HG02610 (cell line): ENCODE results near the gene VPS33A.

Experiments used
- ATAC-seq: cut with Tn5 transposase; IDR thresholded peaks from one replicate; pipeline ENCODE4 v1.9.1; 2021; ENCODE audit warnings: mild to moderate bottlenecking, moderate library complexity; ENCODE audit not compliant: unreplicated experiment

Gene VPS33A

DNA sequence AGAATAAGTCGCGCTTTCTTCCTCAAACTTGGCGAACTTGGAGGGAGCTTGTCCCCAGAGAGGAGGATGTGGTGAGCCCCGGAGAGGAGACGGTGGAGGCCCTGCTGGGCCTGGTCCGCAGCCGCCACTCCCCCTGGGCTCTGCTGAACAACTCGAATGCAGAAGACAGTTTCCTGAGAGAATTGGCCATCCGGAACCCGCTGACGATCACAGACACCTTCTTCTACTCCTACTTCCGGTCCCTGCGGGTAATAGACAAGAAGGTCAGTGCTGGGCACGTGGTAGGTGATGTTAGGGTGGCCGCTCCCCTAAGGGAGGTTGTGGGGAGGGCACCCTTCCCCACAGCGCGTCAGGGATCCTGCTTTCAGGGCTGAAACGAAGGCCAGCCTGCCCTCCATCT, 81.8 kb downstream of the VPS33A start:
- ATAC-seq, result no peak

DNA sequence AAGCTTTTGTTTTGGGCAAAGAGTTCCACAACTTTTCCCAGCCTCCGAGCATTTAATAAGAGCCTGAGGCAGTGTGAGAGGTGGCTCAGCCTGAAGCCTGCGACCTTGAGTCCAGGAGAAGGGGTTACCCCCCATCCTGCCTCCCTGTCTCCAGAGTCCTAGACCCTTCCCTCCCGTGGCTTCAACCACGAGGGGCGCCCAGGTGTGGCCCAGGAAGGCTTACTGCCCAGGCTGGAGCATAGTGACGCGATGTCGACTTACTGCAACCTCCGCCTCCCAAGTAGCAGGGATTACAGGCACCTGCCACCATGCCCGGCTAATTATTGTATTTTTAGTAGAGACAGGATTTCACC, 82.7 kb downstream of the VPS33A start:
- no peak for ATAC-seq

DNA sequence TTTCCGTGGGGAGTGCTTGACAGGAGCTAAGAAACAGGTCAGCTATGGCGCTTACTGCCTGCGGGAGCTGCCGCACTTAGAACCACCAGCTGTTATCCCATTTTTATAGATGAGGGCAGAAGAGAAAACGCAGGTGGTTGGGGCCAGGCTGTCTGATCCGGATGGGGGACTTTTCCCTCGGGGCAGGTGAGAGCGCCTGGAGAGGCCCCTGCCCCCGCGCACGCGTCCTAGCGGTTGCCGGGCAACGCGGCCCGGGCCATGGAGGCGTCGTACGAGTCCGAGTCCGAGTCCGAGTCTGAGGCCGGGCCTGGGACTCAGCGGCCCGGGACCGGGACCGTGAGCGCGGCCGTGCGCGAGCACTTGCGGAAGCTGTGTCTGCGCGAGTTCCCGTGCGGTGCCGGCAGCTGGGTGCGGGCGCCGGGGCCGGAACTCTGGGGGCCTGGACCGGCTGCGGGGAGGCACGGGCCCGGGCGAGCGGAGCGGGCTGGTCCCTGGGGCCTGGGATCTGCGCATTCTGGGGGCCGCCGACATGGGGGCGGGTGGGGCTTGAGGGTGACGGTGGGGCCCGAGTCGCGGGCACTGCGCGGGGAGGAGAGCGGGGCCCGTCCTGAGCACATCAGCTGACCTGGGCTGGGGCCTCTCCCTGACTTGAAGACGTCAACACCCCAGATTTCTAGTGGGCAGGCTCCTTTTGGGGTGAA, 83.3 kb downstream of the VPS33A start, which contains the start of gene LRRC43:
Gene LRRC43 (plus strand): TSS at position 237 of the 701 bp plus-strand sequence. CDS start 22 bp downstream, at position 259.
- no peak for ATAC-seq
